IMR-90 (cell line): ENCODE measurements around the gene PIK3R5. TPM values are rescaled to one million over a fixed set of nuclear protein-coding genes. Genes with fewer than 3 reads are reported as not detected.

Source experiments
- ATAC-seq: fragments of 200-7000 bp; cut with Tn5 transposase; 2 replicates; pipeline ENCODE4 v1.9.1; 2020; ENCODE audit warnings: low read depth, mild to moderate bottlenecking, moderate library complexity
- BruUV-seq: library from RNA; stranded (reverse); fragments of 400-500 nt; replicated peaks from 2 replicates; lab custom pipeline; 2021; lab: Mats Ljungman, UMichigan
- CTCF ChIA-PET: fragments of 300-600 bp; formaldehyde crosslinking; extraction: SDS; loops from one replicate; lab custom pipeline; 2021; ENCODE audit warnings: antibody characterized with exemption; lab: Yijun Ruan, JAX
- POLR2A ChIA-PET: fragments of 300-600 bp; sonication (Branson Sonifier 250); formaldehyde crosslinking; loops from one replicate; lab custom pipeline; 2022; ENCODE audit warnings: antibody characterized with exemption; ENCODE audit not compliant: unreplicated experiment; lab: Charles Lee
- DNase-seq: peaks from one replicate; pipeline ENCODE4 v3.0.0; 2013
- H2AFZ ChIP-seq: replicated peaks from 2 replicates; pipeline ENCODE3; 2013; ENCODE audit warnings: low read length, mild to moderate bottlenecking; ENCODE audit not compliant: poor library complexity
- H2AK5ac ChIP-seq: 2 replicates; pipeline ENCODE4 v1.6.1; 2013; ENCODE audit warnings: low read depth, low read length, inconsistent platforms
- H2AK9ac ChIP-seq: replicated peaks from 2 replicates; pipeline ENCODE3; 2013; ENCODE audit warnings: mild to moderate bottlenecking, low read depth, low read length, moderate library complexity; ENCODE audit not compliant: poor library complexity
- H2BK120ac ChIP-seq: 2 replicates; pipeline ENCODE4 v1.6.1; 2013; ENCODE audit warnings: low read depth, low read length, inconsistent platforms
- H2BK15ac ChIP-seq: 3 replicates; pipeline ENCODE4 v1.6.1; 2013; ENCODE audit warnings: low read depth, low read length, inconsistent platforms
- H2BK20ac ChIP-seq: 2 replicates; pipeline ENCODE4 v1.6.1; 2013; ENCODE audit warnings: low read depth, mild to moderate bottlenecking, inconsistent platforms, low read length, moderate library complexity
- H2BK5ac ChIP-seq: 2 replicates; pipeline ENCODE4 v1.6.1; 2013; ENCODE audit warnings: mild to moderate bottlenecking, low read depth, low read length, inconsistent platforms; ENCODE audit not compliant: poor library complexity, severe bottlenecking
- H3K14ac ChIP-seq: replicated peaks from 2 replicates; pipeline ENCODE4 v1.6.1; 2013; ENCODE audit warnings: low read depth, low read length, inconsistent platforms
- H3K18ac ChIP-seq: 2 replicates; pipeline ENCODE4 v1.6.1; 2013; ENCODE audit warnings: low read depth, low read length, control low read depth
- H3K23ac ChIP-seq: 2 replicates; pipeline ENCODE4 v1.6.1; 2013; ENCODE audit warnings: low read depth, low read length, inconsistent platforms
- H3K27ac ChIP-seq: 2 replicates; pipeline ENCODE4 v1.5.1; 2013; ENCODE audit warnings: mild to moderate bottlenecking, control low read depth, low read length; ENCODE audit not compliant: insufficient read depth
- H3K27me3 ChIP-seq: 2 replicates; pipeline ENCODE4 v1.6.1; 2013; ENCODE audit warnings: low read length; ENCODE audit not compliant: control insufficient read depth, insufficient read depth
- H3K36me3 ChIP-seq: 2 replicates; pipeline ENCODE4 v1.6.1; 2013; ENCODE audit warnings: low read length, mixed read lengths; ENCODE audit not compliant: control insufficient read depth, insufficient read depth
- H3K4ac ChIP-seq: 2 replicates; pipeline ENCODE4 v1.6.1; 2013; ENCODE audit warnings: low read depth, low read length, inconsistent platforms
- H3K4me1 ChIP-seq: 2 replicates; pipeline ENCODE4 v1.6.1; 2013; ENCODE audit warnings: low read length, mixed read lengths; ENCODE audit not compliant: control insufficient read depth, insufficient read depth
- H3K4me2 ChIP-seq: 2 replicates; pipeline ENCODE4 v1.6.1; 2013; ENCODE audit warnings: low read depth, mild to moderate bottlenecking, control low read depth, low read length, moderate library complexity
- H3K4me3 ChIP-seq: 2 replicates; pipeline ENCODE4 v1.5.1; 2013; ENCODE audit warnings: low read depth, mild to moderate bottlenecking, control low read depth, low read length, moderate library complexity; ENCODE audit not compliant: insufficient read depth
- H3K56ac ChIP-seq: 2 replicates; pipeline ENCODE4 v1.6.1; 2013; ENCODE audit warnings: low read length, inconsistent platforms; ENCODE audit not compliant: insufficient read depth; ENCODE audit errors: extremely low read depth
- H3K79me1 ChIP-seq, 2 experiments: 2 replicates each; pipeline ENCODE4 v1.6.1; 2013; ENCODE audit warnings: low read length in 2 of 2, inconsistent platforms in 1 of 2, low read depth in 1 of 2
- H3K9ac ChIP-seq: 2 replicates; pipeline ENCODE4 v1.6.1; 2013; ENCODE audit warnings: low read depth, low read length, control low read depth
- H3K9me1 ChIP-seq: 2 replicates; pipeline ENCODE4 v1.6.1; 2013; ENCODE audit warnings: low read length, inconsistent platforms; ENCODE audit not compliant: insufficient read depth
- H3K9me3 ChIP-seq: 2 replicates; pipeline ENCODE4 v1.6.1; 2013; ENCODE audit warnings: low read length; ENCODE audit not compliant: control insufficient read depth, insufficient read depth
- H4K20me1 ChIP-seq: 2 replicates; pipeline ENCODE4 v1.6.1; 2013; ENCODE audit warnings: low read length, inconsistent platforms; ENCODE audit not compliant: insufficient read depth
- H4K5ac ChIP-seq: 2 replicates; pipeline ENCODE4 v1.6.1; 2013; ENCODE audit warnings: mild to moderate bottlenecking, low read depth, low read length, control low read depth
- H4K8ac ChIP-seq, 2 experiments: 2 replicates each; pipeline ENCODE4 v1.6.1; 2013; ENCODE audit warnings: low read depth in 2 of 2, low read length in 2 of 2, control low read depth in 1 of 2, inconsistent platforms in 1 of 2
- H4K91ac ChIP-seq: 2 replicates; pipeline ENCODE4 v1.6.1; 2013; ENCODE audit warnings: low read depth, low read length, inconsistent platforms; ENCODE audit not compliant: insufficient read depth
- BHLHE40 ChIP-seq: fragments of 150-350 bp; IDR thresholded peaks from 2 replicates; pipeline ENCODE4 v1.6.1; 2016; ENCODE audit warnings: mild to moderate bottlenecking, low read depth, low read length
- CEBPB ChIP-seq: IDR thresholded peaks from 2 replicates; pipeline ENCODE4 v1.6.1; 2012; ENCODE audit warnings: low read depth, low read length, improper control_type of control experiment
- CHD1 ChIP-seq: IDR thresholded peaks from 2 replicates; pipeline ENCODE4 v1.6.1; 2012; ENCODE audit warnings: low read depth, low read length, improper control_type of control experiment
- CTCF ChIP-seq: conservative IDR thresholded peaks from 2 replicates; pipeline ENCODE4 v1.5.1; 2012; ENCODE audit warnings: mild to moderate bottlenecking, low read depth, low read length, improper control_type of control experiment
- ELK1 ChIP-seq: fragments of 150-350 bp; IDR thresholded peaks from 2 replicates; pipeline ENCODE4 v1.6.1; 2016; ENCODE audit warnings: low read depth, mild to moderate bottlenecking, low read length, moderate library complexity, borderline replicate concordance
- FOS ChIP-seq: fragments of 150-350 bp; IDR thresholded peaks from 2 replicates; pipeline ENCODE4 v1.6.1; 2016; ENCODE audit warnings: low read depth, low read length
- MAFK ChIP-seq: IDR thresholded peaks from 2 replicates; pipeline ENCODE4 v1.6.1; 2012; ENCODE audit warnings: low read depth, low read length, improper control_type of control experiment
- MAZ ChIP-seq: IDR thresholded peaks from 2 replicates; pipeline ENCODE4 v1.6.1; 2012; ENCODE audit warnings: low read depth, mild to moderate bottlenecking, low read length, improper control_type of control experiment, moderate library complexity, borderline replicate concordance
- MXI1 ChIP-seq: IDR thresholded peaks from 2 replicates; pipeline ENCODE4 v1.6.1; 2012; ENCODE audit warnings: low read depth, mild to moderate bottlenecking, low read length, moderate library complexity, borderline replicate concordance
- NFE2L2 ChIP-seq: fragments of 150-350 bp; IDR thresholded peaks from 2 replicates; pipeline ENCODE4 v1.6.1; 2016; ENCODE audit warnings: low read depth, mild to moderate bottlenecking, low read length
- POLR2A ChIP-seq: IDR thresholded peaks from 2 replicates; pipeline ENCODE4 v1.6.1; 2012; ENCODE audit warnings: mild to moderate bottlenecking, low read depth, low read length
- RAD21 ChIP-seq: IDR thresholded peaks from 2 replicates; pipeline ENCODE4 v1.6.1; 2012; ENCODE audit warnings: low read length, improper control_type of control experiment
- RCOR1 ChIP-seq: IDR thresholded peaks from 2 replicates; pipeline ENCODE4 v1.6.1; 2012; ENCODE audit warnings: mild to moderate bottlenecking, low read length, improper control_type of control experiment; ENCODE audit not compliant: insufficient replicate concordance
- RFX5 ChIP-seq: IDR thresholded peaks from 2 replicates; pipeline ENCODE4 v1.8.0; 2012; ENCODE audit warnings: low read depth, mild to moderate bottlenecking, low read length, moderate library complexity
- SMC3 ChIP-seq: fragments of 150-350 bp; IDR thresholded peaks from 2 replicates; pipeline ENCODE4 v1.6.1; 2016; ENCODE audit warnings: low read depth, mild to moderate bottlenecking, antibody characterized with exemption, low read length, moderate library complexity
- USF2 ChIP-seq: fragments of 150-350 bp; IDR thresholded peaks from 2 replicates; pipeline ENCODE4 v1.6.1; 2017; ENCODE audit warnings: mild to moderate bottlenecking, antibody characterized with exemption, low read length, low read depth
- WGBS, 2 experiments: methylation state at CpG; one replicate each; pipeline versions ENCODE4 v1.1.5 to v1.1.7; 2013; ENCODE audit warnings: missing lambda C conversion rate in 2 of 2; ENCODE audit not compliant: insufficient read length in 1 of 2; ENCODE audit errors: extremely low coverage in 2 of 2; 5-methylcytosine and 5-hydroxymethylcytosine counted together
- dilution Hi-C: fragments of 300-500 bp; cut with HindIII; formaldehyde crosslinking; loops from one replicate; pipeline ENCODE4 v1.14.3; 2018; ENCODE audit warnings: low sequenced_read_pairs; ENCODE audit not compliant: unreplicated experiment
- in situ Hi-C: fragments of 300-500 bp; cut with MboI; formaldehyde crosslinking; loops from 3 replicates; pipeline ENCODE4 v1.14.3; 2019; ENCODE audit warnings: low sequenced_read_pairs, inconsistent platforms, mixed read lengths
- intact Hi-C: fragments of 100-400 bp; cut with micrococcal nuclease; formaldehyde crosslinking; loops from 2 replicates; pipeline ENCODE4 v1.10.0; 2022
- polyA plus RNA-seq, 3 experiments: library from polyadenylated mRNA; depleted of rRNA; stranded (reverse); fragments of >200 nt; gene quantifications; 2 replicates each; pipeline ENCODE4 v1.2.3, GENCODE V29; 2012; ENCODE audit warnings: low replicate concordance in 1 of 3
- total RNA-seq: library from RNA; depleted of rRNA; stranded (reverse); fragments of >200 nt; gene quantifications from 2 replicates; pipeline ENCODE4 v1.2.3, GENCODE V29; 2012

PIK3R5 gene
- total and polyA plus RNA-seq, 2 of the 4 experiments (the other 2 are of a cell fraction), result not detected

DNA sequence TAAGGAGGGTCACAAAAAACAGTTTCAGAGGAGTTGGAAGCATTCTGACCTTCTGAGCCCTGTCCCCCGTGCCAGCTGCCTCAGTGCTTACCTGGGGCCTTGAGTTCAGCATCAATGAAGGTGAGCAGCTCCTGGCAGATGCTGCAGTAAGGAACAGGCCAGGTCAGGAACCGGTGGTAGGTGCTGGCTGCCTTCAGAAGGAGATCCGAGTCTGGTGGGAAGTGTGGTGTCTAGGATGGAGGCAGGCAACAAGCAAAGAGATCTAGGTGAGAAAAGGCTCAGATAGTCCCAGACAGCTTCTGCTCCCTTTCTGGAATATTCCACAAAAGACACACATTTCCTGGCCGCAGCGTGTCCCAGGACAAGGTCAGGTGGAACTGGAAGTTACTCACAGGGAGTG, 60.8 kb downstream of the PIK3R5 start:
- Histone ChIP-seq H3K9me1 (no peaks in the 10 kb centered on the region), H3K23ac (no peak overlapping the region), H3K9me3 (no peaks in the 10 kb centered on the region), H3K4me2 (no peak overlapping the region), H3K4ac (no peak overlapping the region), H2BK120ac (no peak overlapping the region), H4K8ac (no peak overlapping the region), H3K56ac (no peak overlapping the region), H4K20me1 (no peaks in the 10 kb centered on the region), H3K36me3 (no peaks in the 10 kb centered on the region), H3K4me1 (no peaks in the 10 kb centered on the region), H3K9ac (no peak overlapping the region), H2AK9ac (no peak overlapping the region), H3K27me3 (no peaks in the 10 kb centered on the region), H3K18ac (no peak overlapping the region), H3K27ac (no peak overlapping the region), H4K5ac (no peak overlapping the region), H2BK15ac (no peak overlapping the region), H2AK5ac (no peak overlapping the region), H4K91ac (no peak overlapping the region), H2AFZ (no peak overlapping the region), H2BK20ac (no peak overlapping the region), H3K79me1 (no peaks in the 10 kb centered on the region), H2BK5ac (no peak overlapping the region), H3K14ac (no peak overlapping the region), H3K4me3 (no peak overlapping the region)
- TF ChIP-seq USF2 (no peak), MAZ (no peak), MAFK (no peak), RAD21 (no peak), CTCF (no peak), CHD1 (no peak), MXI1 (no peak), BHLHE40 (no peak), NFE2L2 (no peak), ELK1 (no peak), FOS (no peak), POLR2A (no peak), RFX5 (no peak), CEBPB (no peak), RCOR1 (no peak), SMC3 (no peak)
- no peak for DNase-seq
- ChIA-PET POLR2A (no interaction called here), CTCF (no interaction called here)
- intact Hi-C loops, result no loop called here
- no peak for ATAC-seq
- WGBS, 2 experiments, result 60% methylated on average over 1 of the region's 5 CpGs; no CpG with 5 or more reads in 1 of the 2 experiments
- BruUV-seq, result no TSS peak
- in situ Hi-C loops, result no loop called here
- dilution Hi-C loops, result no loop called here
